CD14-positive monocyte (primary cell): Measurements from ENCODE around the gene XPO6. TPM values are rescaled to one million over a fixed set of nuclear protein-coding genes. Genes with fewer than 3 reads are reported as not detected.

Experiments
- DNase-seq, 3 donors: peaks; one replicate each; pipeline ENCODE4 v3.0.0-alpha.2; 2011 to 2022
- H2AFZ ChIP-seq: 2 replicates; pipeline ENCODE4 v1.6.0; 2012; ENCODE audit warnings: mild to moderate bottlenecking, low read depth, low read length, inconsistent platforms; ENCODE audit not compliant: insufficient read depth, poor library complexity, severe bottlenecking
- H3K27ac ChIP-seq, 2 donors: 1 replicate in 1 of 2; 2 replicates in 1 of 2; pipeline ENCODE4 v1.5.1; 2012 to 2013; ENCODE audit warnings: low read length in 2 of 2, control low read depth in 1 of 2, inconsistent platforms in 1 of 2, low read depth in 1 of 2, mild to moderate bottlenecking in 1 of 2
- H3K27me3 ChIP-seq, 2 donors: one replicate each; pipeline versions ENCODE4 v1.6.0 to v1.6.1; 2011 to 2013; ENCODE audit warnings: low read length in 2 of 2; ENCODE audit not compliant: control insufficient read depth in 2 of 2, insufficient read depth in 2 of 2
- H3K36me3 ChIP-seq, 2 donors: replicated peaks in 1 of 2; 1 replicate in 1 of 2; 2 replicates in 1 of 2; pipeline versions ENCODE4 v1.5.1 to v1.6.1; 2012 to 2013; ENCODE audit warnings: low read length in 2 of 2, control low read depth in 1 of 2, inconsistent platforms in 1 of 2, mild to moderate bottlenecking in 1 of 2; ENCODE audit not compliant: insufficient read depth in 2 of 2, control insufficient read depth in 1 of 2
- H3K4me1 ChIP-seq, 2 donors: 1 replicate in 1 of 2; 2 replicates in 1 of 2; pipeline versions ENCODE4 v1.5.1 to v1.6.1; 2012 to 2013; ENCODE audit warnings: low read length in 2 of 2, control low read depth in 1 of 2, inconsistent platforms in 1 of 2, mild to moderate bottlenecking in 1 of 2, moderate library complexity in 1 of 2; ENCODE audit not compliant: insufficient read depth in 2 of 2, control insufficient read depth in 1 of 2
- H3K4me2 ChIP-seq: replicated peaks from 2 replicates; pipeline ENCODE3; 2012; ENCODE audit warnings: low read length, moderate library complexity, mild to moderate bottlenecking; ENCODE audit not compliant: poor library complexity, severe bottlenecking; ENCODE audit errors: extremely low read depth
- H3K4me3 ChIP-seq, 3 experiments: fragments of 200-600 bp in 1 of 3; sonication (generic) in 1 of 3; replicated peaks in 1 of 3; 1 replicate in 2 of 3; 2 replicates in 1 of 3; pipeline ENCODE4 v1.5.1; 2011 to 2013; ENCODE audit warnings: low read length in 3 of 3, mild to moderate bottlenecking in 3 of 3, control low read depth in 2 of 3, low read depth in 2 of 3, inconsistent platforms in 1 of 3, moderate library complexity in 1 of 3
- H3K79me2 ChIP-seq: 2 replicates; pipeline ENCODE4 v1.6.0; 2012; ENCODE audit warnings: mild to moderate bottlenecking, control low read depth, inconsistent platforms, low read length, moderate library complexity; ENCODE audit not compliant: insufficient read depth
- H3K9ac ChIP-seq: 2 replicates; pipeline ENCODE4 v1.6.0; 2017; ENCODE audit warnings: low read length, mild to moderate bottlenecking; ENCODE audit not compliant: insufficient read depth, poor library complexity, severe bottlenecking
- H3K9me3 ChIP-seq, 2 donors: replicated peaks in 1 of 2; 1 replicate in 1 of 2; 2 replicates in 1 of 2; pipeline versions ENCODE4 v1.5.1 to v1.6.1; 2012 to 2013; ENCODE audit warnings: low read length in 2 of 2, control low read depth in 1 of 2; ENCODE audit not compliant: control insufficient read depth in 1 of 2, insufficient read depth in 1 of 2
- H4K20me1 ChIP-seq: 2 replicates; pipeline ENCODE4 v1.6.0; 2012; ENCODE audit warnings: mild to moderate bottlenecking, low read length, control low read depth, moderate library complexity; ENCODE audit not compliant: insufficient read depth
- H3K27ac Mint-ChIP-seq, 7 donors: one replicate each; pipeline ENCODE4 v1.8.0; 2020; ENCODE audit warnings: mild to moderate bottlenecking in 7 of 7, mixed read lengths in 7 of 7, moderate library complexity in 6 of 7, inconsistent platforms in 2 of 7
- H3K27me3 Mint-ChIP-seq, 3 donors: one replicate each; pipeline ENCODE4 v1.8.0; 2021 to 2022; ENCODE audit warnings: low read depth in 3 of 3, mild to moderate bottlenecking in 3 of 3, mixed read lengths in 3 of 3, moderate library complexity in 3 of 3, inconsistent platforms in 1 of 3
- H3K36me3 Mint-ChIP-seq, 2 donors: one replicate each; pipeline ENCODE4 v1.8.0; 2020; ENCODE audit warnings: mixed read lengths in 2 of 2, inconsistent platforms in 1 of 2, mild to moderate bottlenecking in 1 of 2
- H3K4me1 Mint-ChIP-seq: one replicate; pipeline ENCODE4 v1.8.0; 2020; ENCODE audit warnings: mild to moderate bottlenecking, mixed read lengths
- H3K4me3 Mint-ChIP-seq, 2 donors: one replicate each; pipeline ENCODE4 v1.8.0; 2020; ENCODE audit warnings: mild to moderate bottlenecking in 2 of 2, mixed read lengths in 2 of 2, moderate library complexity in 1 of 2
- H3K9me3 Mint-ChIP-seq, 7 donors: one replicate each; pipeline ENCODE4 v1.8.0; 2020 to 2022; ENCODE audit warnings: mixed read lengths in 7 of 7, mild to moderate bottlenecking in 6 of 7, moderate library complexity in 6 of 7, inconsistent platforms in 2 of 7
- WGBS: methylation state at CpG from one replicate; pipeline ENCODE4 v1.1.5; 2013; ENCODE audit warnings: missing lambda C conversion rate; ENCODE audit not compliant: insufficient coverage; 5-methylcytosine and 5-hydroxymethylcytosine counted together
- intact Hi-C, 2 donors: fragments of 100-400 bp; cut with micrococcal nuclease; formaldehyde crosslinking; loops; one replicate each; pipeline versions ENCODE4 v1.15.0 to v1.15.1; 2023
- polyA plus RNA-seq, 3 donors: library from polyadenylated mRNA; depleted of rRNA in 1 of 3; unstranded in 2 of 3; stranded (reverse) in 1 of 3; fragments of 300-500 nt in 2 of 3; fragments of >200 nt in 1 of 3; fragmentation: Illumina TruSeq in 2 of 3; gene quantifications; 1 replicate in 2 of 3; 2 replicates in 1 of 3; pipeline ENCODE4 v1.2.3, GENCODE V29; 2012 to 2021
- TF ChIP-seq, protein P1 (sequence below): fragments of 200-600 bp; IDR thresholded peaks from one replicate; pipeline ENCODE4 v1.8.0; 2022; ENCODE audit warnings: antibody characterized with exemption, mild to moderate bottlenecking

Gene XPO6
- polyA plus RNA-seq, 3 donors = 35.7 to 166 (median 38.3) TPM

DNA sequence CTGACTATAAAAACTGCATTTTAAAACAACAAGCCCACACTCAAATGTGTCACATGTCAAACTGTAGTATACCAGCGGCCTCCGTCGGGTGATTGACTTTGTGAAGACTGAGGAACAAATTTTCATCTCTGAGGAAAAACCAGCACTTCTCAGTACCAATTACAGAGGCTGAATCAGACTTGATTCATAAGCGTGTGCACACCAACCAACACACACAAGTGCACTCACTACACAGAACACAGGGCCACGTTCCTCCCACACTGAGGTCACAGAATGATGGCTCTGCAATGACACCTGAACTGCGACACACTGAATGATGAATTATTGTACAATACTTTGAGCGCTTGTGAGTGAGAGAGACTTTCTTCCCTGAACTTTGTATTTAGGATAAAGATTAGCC, 29.6 kb downstream of the XPO6 start:
- Mint-ChIP-seq H3K4me3 (peak overlapping the region in 1 of 2 donors; percentile 9), H3K4me1 (peaks cover 70% of the 10 kb centered on the region), H3K36me3 (peaks cover 37 to 55% of the 10 kb centered on the region in 2 donors), H3K27ac (peak overlapping the region; percentile 88 to 99 (median 93)), H3K9me3 (peaks cover 0 to 4% (median 2%) of the 10 kb centered on the region in 7 donors), H3K27me3 (no peaks in the 10 kb centered on the region)
- no peak overlapping the region for H3K9ac ChIP-seq
- H3K36me3 ChIP-seq = peaks cover 7 to 29% of the 10 kb centered on the region in 2 donors
- H3K4me1 ChIP-seq = peaks cover 43 to 58% of the 10 kb centered on the region in 2 donors
- peak overlapping the region in 1 of 3 experiments; percentile 54 for H3K4me3 ChIP-seq
- no peaks in the 10 kb centered on the region for H3K27me3 ChIP-seq
- TF ChIP-seq, protein P1, sequence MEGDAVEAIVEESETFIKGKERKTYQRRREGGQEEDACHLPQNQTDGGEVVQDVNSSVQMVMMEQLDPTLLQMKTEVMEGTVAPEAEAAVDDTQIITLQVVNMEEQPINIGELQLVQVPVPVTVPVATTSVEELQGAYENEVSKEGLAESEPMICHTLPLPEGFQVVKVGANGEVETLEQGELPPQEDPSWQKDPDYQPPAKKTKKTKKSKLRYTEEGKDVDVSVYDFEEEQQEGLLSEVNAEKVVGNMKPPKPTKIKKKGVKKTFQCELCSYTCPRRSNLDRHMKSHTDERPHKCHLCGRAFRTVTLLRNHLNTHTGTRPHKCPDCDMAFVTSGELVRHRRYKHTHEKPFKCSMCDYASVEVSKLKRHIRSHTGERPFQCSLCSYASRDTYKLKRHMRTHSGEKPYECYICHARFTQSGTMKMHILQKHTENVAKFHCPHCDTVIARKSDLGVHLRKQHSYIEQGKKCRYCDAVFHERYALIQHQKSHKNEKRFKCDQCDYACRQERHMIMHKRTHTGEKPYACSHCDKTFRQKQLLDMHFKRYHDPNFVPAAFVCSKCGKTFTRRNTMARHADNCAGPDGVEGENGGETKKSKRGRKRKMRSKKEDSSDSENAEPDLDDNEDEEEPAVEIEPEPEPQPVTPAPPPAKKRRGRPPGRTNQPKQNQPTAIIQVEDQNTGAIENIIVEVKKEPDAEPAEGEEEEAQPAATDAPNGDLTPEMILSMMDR = no peak
- no peak overlapping the region for H2AFZ ChIP-seq
- peaks cover 89% of the 10 kb centered on the region for H3K79me2 ChIP-seq
- no peaks in the 10 kb centered on the region for H3K9me3 ChIP-seq
- DNase-seq = peak in 1 of 3 donors; percentile 21
- WGBS = 100% methylated on average over 1 of the region's 7 CpGs
- peaks cover 20% of the 10 kb centered on the region for H4K20me1 ChIP-seq
- peak overlapping the region in 1 of 2 donors; percentile 87 for H3K27ac ChIP-seq
- no peak overlapping the region for H3K4me2 ChIP-seq
- intact Hi-C loops = no loop called here

GRCh38 chr16:28181515-28181914, 30.2 kb downstream of the XPO6 start:
- peak overlapping the region; percentile 88 to 99 (median 93) for H3K27ac Mint-ChIP-seq
- intact Hi-C loops = loop anchor here in 1 of 2 donors (2.0 kb wide), 1 partner anchor 17 kb away; no protein-coding TSS in a partner anchor
- Histone ChIP-seq H3K4me3 (peak overlapping the region in 1 of 3 experiments; percentile 54), H3K79me2 (peaks cover 88% of the 10 kb centered on the region), H3K27ac (peak overlapping the region; percentile 70 to 87), H4K20me1 (peaks cover 25% of the 10 kb centered on the region), H3K9me3 (no peaks in the 10 kb centered on the region), H3K9ac (peak overlapping the region; percentile 16), H3K36me3 (peaks cover 12 to 36% of the 10 kb centered on the region in 2 donors), H3K4me1 (peaks cover 36 to 51% of the 10 kb centered on the region in 2 donors), H3K4me2 (peak overlapping the region; percentile 61), H3K27me3 (no peaks in the 10 kb centered on the region), H2AFZ (no peak overlapping the region)
- H3K27me3 Mint-ChIP-seq = no peaks in the 10 kb centered on the region
- H3K4me3 Mint-ChIP-seq = no peak overlapping the region
- peak in 1 of 3 donors; percentile 56 for DNase-seq
- TF ChIP-seq, protein P1 = no peak
- H3K9me3 Mint-ChIP-seq = peaks cover 0 to 4% (median 2%) of the 10 kb centered on the region in 7 donors
- H3K4me1 Mint-ChIP-seq = peaks cover 63% of the 10 kb centered on the region
- WGBS = 71% methylated on average over 1 of the region's 2 CpGs
- peaks cover 41 to 61% of the 10 kb centered on the region in 2 donors for H3K36me3 Mint-ChIP-seq
